NCI-H460 (cell line): ENCODE data around the gene CAMK2N2. TPM values are rescaled to one million over a fixed set of nuclear protein-coding genes. Genes with fewer than 3 reads are reported as not detected.

Experiments
- DNase-seq: peaks from one replicate; pipeline ENCODE4 v3.0.0-alpha.2; 2016; ENCODE audit warnings: low read depth; ENCODE audit errors: extremely low read depth
- polyA plus RNA-seq: library from polyadenylated mRNA; depleted of rRNA; stranded (reverse); fragments of >200 nt; gene quantifications from 2 replicates; pipeline ENCODE4 v1.2.3, GENCODE V29; 2014; cell fraction: nucleus; rRNA removed
- total RNA-seq: library from RNA; depleted of rRNA; stranded (reverse); fragments of >200 nt; shearing (Covaris generic); gene quantifications from 2 replicates; pipeline ENCODE4 v1.2.3, GENCODE V29; 2014; rRNA removed

Gene CAMK2N2
- 0.23 TPM in 1 of 2 replicates, not detected in the other for total RNA-seq
- polyA plus RNA-seq: not detected in 2 replicates

- no peak for DNase-seq
Observed at GRCh38 chr3:184261270-184261853, at the start of gene CAMK2N2. TSS of gene CAMK2N2 (minus strand) at chr3:184261553. CDS start at chr3:184261285, 268 bp downstream.

GRCh38 chr3:184308744-184309143 lies 47.4 kb upstream of the CAMK2N2 start:
- no peak for DNase-seq

GRCh38 chr3:184307915-184308314 lies 46.6 kb upstream of the CAMK2N2 start:
- DNase-seq: no peak

- DNase-seq: no peak
Observed at GRCh38 chr3:184306341-184306972, 45.1 kb upstream of the CAMK2N2 start.

- no peak for DNase-seq
Observed at GRCh38 chr3:184305577-184305976, 44.2 kb upstream of the CAMK2N2 start.

- no peak for DNase-seq
Observed at GRCh38 chr3:184300378-184300720, 39.0 kb upstream of the CAMK2N2 start.

- DNase-seq: no peak
Observed at GRCh38 chr3:184299488-184300377, 38.4 kb upstream of the CAMK2N2 start.

GRCh38 chr3:184298759-184299487 lies 37.6 kb upstream of the CAMK2N2 start, which contains the start of gene PSMD2:
TSS of gene PSMD2 (plus strand) at chr3:184299241. CDS start at chr3:184299267, 26 bp downstream.
- peak; percentile 91 for DNase-seq

GRCh38 chr3:184296616-184297015 lies 35.3 kb upstream of the CAMK2N2 start:
- DNase-seq: no peak

- no peak for DNase-seq
Observed at GRCh38 chr3:184295771-184296170, 34.4 kb upstream of the CAMK2N2 start.

- no peak for DNase-seq
Observed at GRCh38 chr3:184291738-184292445, 30.5 kb upstream of the CAMK2N2 start.

- no peak for DNase-seq
Observed at GRCh38 chr3:184291044-184291737, 29.8 kb upstream of the CAMK2N2 start.

GRCh38 chr3:184290331-184290730 lies 29.0 kb upstream of the CAMK2N2 start:
- no peak for DNase-seq

- DNase-seq: peak; percentile 42
Observed at GRCh38 chr3:184289426-184289938, 28.1 kb upstream of the CAMK2N2 start.

GRCh38 chr3:184284696-184285095 lies 23.3 kb upstream of the CAMK2N2 start:
- peak; percentile 50 for DNase-seq

GRCh38 chr3:184283681-184284080 lies 22.3 kb upstream of the CAMK2N2 start:
- no peak for DNase-seq

- no peak for DNase-seq
Observed at GRCh38 chr3:184282941-184283340, 21.6 kb upstream of the CAMK2N2 start.

GRCh38 chr3:184277366-184277765 lies 16.0 kb upstream of the CAMK2N2 start:
- no peak for DNase-seq
